ENCODE data around the gene CAND1. TPM values are rescaled to one million over a fixed set of nuclear protein-coding genes. Genes with fewer than 3 reads are reported as not detected.

CAND1 gene
- 55.1 to 91.7 TPM (median 78.3 TPM) in 5 replicates for total RNA-seq (2022; extraction: Qiagen RNA extraction)

DNA sequence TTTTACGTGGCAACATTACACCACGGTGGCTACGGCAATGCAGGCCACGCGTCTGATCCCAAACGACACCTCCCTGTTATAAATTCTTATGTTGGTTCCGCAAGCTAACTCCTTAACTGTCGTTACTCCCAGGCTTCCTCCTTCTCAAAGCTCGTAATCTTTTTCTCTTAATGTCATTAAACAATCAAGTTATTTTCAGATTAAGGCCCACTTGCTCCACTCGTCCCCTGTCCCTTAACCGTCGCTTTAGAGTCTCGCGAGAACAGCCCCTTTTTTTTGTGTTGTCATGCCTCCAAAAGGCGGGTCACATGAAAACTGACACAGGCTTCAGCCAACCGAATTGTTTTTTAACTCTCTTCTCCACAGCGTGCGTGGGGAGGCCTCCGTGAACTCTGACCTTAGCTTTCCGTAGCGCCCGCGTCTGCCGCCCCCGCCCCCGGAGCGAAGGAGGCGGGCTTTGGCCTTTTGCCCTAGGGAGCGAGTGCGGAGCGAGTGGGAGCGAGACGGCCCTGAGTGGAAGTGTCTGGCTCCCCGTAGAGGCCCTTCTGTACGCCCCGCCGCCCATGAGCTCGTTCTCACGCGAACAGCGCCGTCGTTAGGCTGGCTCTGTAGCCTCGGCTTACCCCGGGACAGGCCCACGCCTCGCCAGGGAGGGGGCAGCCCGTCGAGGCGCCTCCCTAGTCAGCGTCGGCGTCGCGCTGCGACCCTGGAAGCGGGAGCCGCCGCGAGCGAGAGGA is at the start of gene CAND1:
CAND1 (plus strand) TSS at position 463 of the 737 bp plus-strand sequence. CDS start 360 bp downstream, outside the sequence.

